HG02981 (cell line): Measurements from ENCODE around the gene CIAPIN1.

Experiments
- ATAC-seq: cut with Tn5 transposase; IDR thresholded peaks from one replicate; pipeline ENCODE4 v1.9.1; 2021; ENCODE audit warnings: mild to moderate bottlenecking, moderate library complexity; ENCODE audit not compliant: unreplicated experiment

CIAPIN1 gene

DNA sequence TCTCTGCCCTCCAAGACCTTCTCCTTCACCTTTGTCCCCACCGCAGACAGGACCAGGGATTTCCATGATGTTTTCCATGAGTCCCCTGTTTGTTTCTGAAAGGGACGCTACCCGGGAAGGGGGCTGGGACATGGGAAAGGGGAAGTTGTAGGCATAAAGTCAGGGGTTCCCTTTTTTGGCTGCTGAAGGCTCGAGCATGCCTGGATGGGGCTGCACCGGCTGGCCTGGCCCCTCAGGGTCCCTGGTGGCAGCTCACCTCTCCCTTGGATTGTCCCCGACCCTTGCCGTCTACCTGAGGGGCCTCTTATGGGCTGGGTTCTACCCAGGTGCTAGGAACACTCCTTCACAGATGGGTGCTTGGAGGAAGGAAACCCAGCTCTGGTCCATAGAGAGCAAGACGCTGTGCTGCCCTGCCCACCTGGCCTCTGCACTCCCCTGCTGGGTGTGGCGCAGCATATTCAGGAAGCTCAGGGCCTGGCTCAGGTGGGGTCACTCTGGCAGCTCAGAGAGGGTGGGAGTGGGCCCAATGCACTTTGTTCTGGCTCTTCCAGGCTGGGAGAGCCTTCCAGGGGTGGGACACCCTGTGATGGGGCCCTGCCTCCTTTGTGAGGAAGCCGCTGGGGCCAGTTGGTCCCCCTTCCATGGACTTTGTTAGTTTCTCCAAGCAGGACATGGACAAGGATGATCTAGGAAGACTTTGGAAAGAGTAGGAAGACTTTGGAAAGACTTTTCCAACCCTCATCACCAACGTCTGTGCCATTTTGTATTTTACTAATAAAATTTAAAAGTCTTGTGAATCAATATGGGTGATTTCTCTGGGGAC is 62.7 kb downstream of the CIAPIN1 start:
- no peak for ATAC-seq

- ATAC-seq, result no peak
Measured at GRCh38 chr16:57383276-57384247, 63.6 kb downstream of the CIAPIN1 start.

GRCh38 chr16:57382535-57383275 is 64.5 kb downstream of the CIAPIN1 start:
- ATAC-seq, result no peak

- ATAC-seq, result no peak
Measured at GRCh38 chr16:57381791-57382534, 65.2 kb downstream of the CIAPIN1 start.

GRCh38 chr16:57380671-57381462 is 66.3 kb downstream of the CIAPIN1 start:
- ATAC-seq, result no peak

- no peak for ATAC-seq
Measured at GRCh38 chr16:57379579-57379978, 67.6 kb downstream of the CIAPIN1 start.
